NT2/D1 (cell line): Measurements from ENCODE around the gene SREK1.

Experiments used
- YY1 ChIP-seq: IDR thresholded peaks from 2 replicates; pipeline ENCODE4 v1.6.1; 2011; ENCODE audit not compliant: insufficient read length, insufficient read depth
- ZNF274 ChIP-seq: IDR thresholded peaks from 2 replicates; pipeline ENCODE4 v1.6.1; 2011; ENCODE audit warnings: mild to moderate bottlenecking, low read depth, low read length

GRCh38 chr5:66151030-66151429 is 6.9 kb downstream of the SREK1 start:
- TF ChIP-seq YY1 (no peak), ZNF274 (no peak)
